Keratinocyte (primary cell): ENCODE measurements around the gene TLCD1.

Source experiments
- CTCF ChIP-seq, 3 experiments: IDR thresholded peaks in 1 of 3; conservative IDR thresholded peaks in 1 of 3; optimal IDR thresholded peaks in 1 of 3; 2 replicates in 2 of 3; 3 replicates in 1 of 3; pipeline versions ENCODE3 to v1.5.1; 2011; ENCODE audit warnings: low read length in 3 of 3, mild to moderate bottlenecking in 3 of 3, moderate library complexity in 2 of 3, control low read depth in 1 of 3, inconsistent platforms in 1 of 3; ENCODE audit not compliant: insufficient read depth in 2 of 3; ENCODE audit errors: extremely low read depth in 1 of 3
- EZH2 ChIP-seq: IDR thresholded peaks from one replicate; pipeline ENCODE4 v1.6.1; 2012; ENCODE audit warnings: inconsistent platforms, mild to moderate bottlenecking, low read length, moderate library complexity

- TF ChIP-seq CTCF (optimal IDR thresholded peaks at IDR 0.05 in 1 of 3, IDR thresholded peaks at IDR 0.05 in 1 of 3, conservative IDR thresholded peaks at IDR 0.05 in 1 of 3; ENCODE audit: extremely low read depth in 1 of 3, insufficient read depth in 2 of 3, low read length in 3 of 3) (no peak), EZH2 (no peak)
These were observed 18.7 kb downstream of the TLCD1 start for GRCh38 chr17:28707339-28707720.
